NCI-H748 (cell line): Measurements from ENCODE around the gene SASS6.
A peak's percentile ranks its signal among the peaks of the same experiment; 100 is the strongest.
"Not testable (repeated sequence)": the region's sequence is repeated elsewhere in the genome, so short reads cannot be mapped to it uniquely, and the experiment has no call there.

Experiments
- DNase-seq: peaks from one replicate; lab custom pipeline; 2025; ENCODE audit not compliant: unreplicated experiment; lab: John Stamatoyannopoulos, UW

SASS6 gene

DNA sequence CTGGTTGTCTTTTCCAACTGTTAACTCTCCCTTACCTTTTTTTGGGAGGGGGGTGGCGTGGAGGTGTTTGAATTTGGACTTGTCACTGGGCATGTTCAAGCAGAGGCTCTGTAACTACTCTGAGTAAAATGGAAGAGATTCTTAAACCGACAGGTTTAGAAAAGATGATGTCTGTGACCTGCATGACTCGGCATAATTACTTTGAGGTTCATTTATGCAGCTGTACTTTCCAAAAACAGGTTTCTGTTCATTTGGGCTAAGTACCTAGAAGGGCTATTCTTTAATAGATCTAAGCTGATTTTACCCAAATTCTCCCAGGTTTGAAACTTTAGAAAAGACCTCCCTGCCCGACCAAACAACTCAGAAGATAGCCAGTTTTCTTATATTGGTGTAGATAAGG lies 82.6 kb downstream of the SASS6 start:
- DNase-seq: no peak

DNA sequence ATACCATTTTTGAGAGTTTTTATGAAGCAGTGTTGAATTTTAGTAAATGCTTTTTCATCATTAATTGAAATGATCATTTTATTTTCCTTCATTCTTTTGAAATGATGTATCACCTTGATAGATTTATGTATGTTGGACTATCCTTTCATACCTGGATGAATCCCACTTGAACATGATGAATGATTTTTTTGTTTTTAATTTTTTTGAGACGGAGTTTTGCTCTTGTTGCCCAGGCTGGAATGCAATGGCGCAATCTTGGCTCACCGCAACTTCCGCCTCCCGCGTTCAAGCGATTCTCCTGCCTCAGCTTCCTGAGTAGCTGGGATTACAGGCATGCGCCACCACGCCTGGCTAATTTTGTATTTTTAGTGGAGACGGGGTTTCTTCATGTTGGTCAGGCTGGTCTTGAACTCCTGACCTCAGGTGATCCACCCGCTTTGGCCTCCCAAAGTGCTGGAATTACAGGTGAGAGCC lies 85.5 kb downstream of the SASS6 start:
- DNase-seq: not testable (repeated sequence)

DNA sequence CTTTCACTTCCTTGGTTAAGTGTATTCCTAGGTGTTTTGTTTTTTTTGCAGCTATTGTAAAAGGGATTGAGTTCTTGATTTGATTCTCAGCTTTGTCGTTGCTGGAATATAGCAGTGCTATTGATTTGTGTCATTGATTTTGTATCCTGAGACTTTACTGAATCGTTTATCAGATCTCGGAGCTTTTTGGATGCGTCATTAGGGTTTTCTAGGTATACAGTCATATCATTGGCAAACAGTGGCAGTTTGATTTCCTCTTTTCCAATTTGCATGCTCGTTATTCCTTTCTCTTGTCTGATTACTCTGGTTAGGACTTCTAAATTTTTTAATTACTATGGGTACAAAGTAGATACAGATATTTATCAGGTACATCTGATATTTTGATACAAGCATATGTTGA lies 87.5 kb downstream of the SASS6 start:
- no peak for DNase-seq

DNA sequence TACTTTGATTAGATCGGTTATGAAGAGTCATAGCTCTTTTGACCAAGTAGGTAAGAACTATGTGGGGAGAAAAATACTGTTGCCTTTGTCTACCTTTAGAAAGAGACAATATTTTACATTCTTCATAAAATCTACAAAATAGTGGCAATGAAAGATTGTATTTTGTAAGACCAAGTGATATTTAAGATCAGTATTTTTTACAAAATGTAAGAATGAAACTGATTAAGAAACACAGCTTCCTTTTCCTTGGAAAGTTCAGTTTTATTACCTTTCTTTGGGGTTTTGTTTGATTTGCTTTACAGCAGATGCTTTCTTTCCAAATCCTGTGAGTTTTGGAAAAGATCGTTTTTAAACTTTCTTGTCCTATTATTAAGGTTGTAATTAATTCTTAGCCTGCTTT lies 93.1 kb downstream of the SASS6 start:
- DNase-seq: no peak

DNA sequence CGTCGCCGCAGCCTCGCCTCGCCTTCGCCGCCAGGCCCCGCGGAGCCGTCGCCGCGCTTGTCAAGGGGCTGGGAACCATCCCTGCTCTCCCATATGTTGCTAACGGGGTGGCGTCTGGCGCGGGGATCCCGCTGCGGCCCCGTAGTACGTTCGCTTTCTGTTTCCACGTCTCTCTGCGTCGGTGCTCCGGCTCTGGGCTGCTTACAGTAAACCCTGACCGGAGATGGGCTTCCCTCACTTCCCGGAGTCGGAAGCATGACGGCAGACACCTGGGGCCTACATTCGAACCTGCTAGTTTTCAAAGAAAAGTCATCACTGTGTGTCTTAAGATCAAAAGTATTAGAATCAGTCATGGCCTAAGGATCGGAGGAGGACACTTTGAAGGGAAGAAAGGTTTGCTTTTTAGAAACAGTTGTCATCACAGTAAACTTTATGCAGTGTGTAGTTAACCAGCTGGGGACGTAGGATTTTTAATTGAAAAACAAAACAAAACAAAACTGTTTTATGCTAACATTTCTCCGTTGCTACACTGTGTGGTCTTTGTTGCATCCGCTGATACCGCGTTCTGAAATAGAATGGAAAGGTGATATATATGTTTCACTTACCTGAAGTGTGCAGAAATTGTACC lies 94.0 kb downstream of the SASS6 start:
- peak; percentile 74 for DNase-seq

DNA sequence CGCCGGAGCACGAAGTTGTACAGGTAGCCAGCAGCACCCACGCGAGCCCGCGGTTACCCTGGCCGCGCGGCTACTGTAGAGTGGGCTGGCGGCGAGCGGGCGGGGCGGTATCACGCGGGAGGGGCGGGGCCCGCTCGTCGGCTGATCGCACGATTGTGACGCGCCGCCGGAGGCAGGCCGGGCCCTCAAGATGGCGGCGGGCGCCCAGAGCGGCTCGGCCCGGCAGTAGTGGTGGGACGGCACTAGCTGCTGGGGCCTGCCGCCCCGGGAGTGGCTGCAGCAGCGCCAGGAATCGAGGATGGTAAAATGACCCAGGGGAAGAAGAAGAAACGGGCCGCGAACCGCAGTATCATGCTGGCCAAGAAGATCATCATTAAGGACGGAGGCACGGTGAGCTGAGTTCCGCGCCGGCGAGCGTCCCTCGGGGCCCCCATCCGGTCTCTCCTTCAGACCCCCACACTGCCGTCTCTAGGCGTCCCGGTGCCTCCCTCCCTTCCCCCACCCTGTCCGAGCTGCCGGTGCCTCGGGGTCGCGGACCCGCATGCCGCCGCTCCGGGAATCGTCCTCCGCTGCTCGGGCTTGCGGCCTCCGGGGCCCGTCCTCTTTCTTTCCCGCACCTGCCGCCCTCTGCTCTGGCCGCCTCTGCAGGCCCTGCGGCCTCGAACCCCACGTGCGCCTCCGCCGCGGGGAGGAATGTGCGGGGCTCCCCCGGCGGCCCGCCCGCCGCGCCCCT lies 94.6 kb downstream of the SASS6 start:
- DNase-seq: peak; percentile 92

DNA sequence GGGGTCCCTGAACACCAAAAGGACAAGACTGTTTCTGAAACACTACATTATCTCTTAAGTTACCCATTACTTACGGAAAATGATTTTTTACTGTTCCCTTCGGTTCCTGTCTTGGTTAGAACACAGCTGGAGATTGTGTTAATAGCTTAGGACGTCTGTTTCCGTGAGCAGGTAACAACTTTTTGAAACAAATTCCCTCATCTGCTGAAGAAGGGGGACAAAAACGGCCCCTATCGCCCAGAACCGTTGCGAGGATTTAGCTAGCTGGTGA lies 95.1 kb downstream of the SASS6 start:
- DNase-seq: no peak

DNA sequence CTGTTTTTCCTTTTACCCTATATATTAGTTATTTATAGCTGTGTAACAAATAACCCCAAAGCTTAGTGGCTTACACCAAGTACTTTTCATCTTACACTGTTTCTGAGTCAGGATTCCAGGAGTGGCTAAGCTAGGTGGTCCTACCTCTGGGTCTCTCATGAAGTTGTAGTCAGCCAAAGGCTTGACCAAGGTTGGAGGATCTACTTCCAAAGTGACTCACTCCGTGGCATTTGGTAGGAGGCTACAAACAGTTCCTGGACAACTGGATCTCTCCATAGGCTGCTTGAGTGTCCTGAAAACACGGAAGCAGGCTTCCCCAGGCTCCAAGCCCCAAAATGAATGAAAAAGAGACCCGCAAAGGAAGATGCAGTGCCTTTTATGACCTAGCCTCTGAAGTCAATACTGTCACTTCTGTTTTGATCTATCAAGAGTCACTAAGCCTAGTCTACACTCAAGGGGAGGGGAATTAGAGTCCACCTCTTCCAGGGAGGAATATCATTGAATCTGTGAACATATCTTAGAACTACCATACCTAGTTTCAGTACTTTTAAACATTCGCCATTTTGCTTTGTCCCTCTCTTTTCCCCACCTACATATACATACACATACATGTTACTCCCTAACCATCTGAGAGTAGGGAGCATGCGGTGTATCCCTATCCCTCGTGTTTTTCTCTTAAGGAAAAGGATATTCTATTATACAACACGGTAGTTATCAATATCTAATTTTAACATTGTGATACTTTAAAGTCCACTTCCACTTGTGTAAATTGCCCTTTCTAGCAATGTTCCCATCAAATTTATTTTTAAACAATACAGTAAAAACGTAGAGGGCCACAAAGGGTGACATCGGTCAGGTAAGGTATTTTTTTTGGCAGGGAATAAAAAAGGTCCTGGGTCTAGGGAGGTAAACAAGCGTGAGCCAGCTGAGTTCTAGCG lies 95.7 kb downstream of the SASS6 start:
- peak; percentile 51 for DNase-seq

DNA sequence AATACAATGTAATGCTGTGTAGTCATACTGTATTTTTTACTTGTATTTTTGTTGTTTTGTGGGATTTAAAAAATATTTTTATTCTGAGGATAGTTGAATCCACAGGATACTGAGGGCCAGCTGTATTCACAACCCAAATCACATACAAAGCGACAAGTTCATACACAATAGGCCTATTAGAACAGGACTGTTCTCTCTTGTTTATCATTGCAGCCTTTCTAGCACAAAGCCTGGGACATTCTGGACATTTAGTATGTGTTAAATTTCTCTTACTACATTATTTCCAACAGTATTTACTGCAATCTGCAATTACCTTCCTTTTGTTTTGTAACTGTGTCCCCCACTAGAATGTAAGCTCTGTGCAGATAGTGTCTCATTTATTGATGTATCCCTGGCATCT lies 97.5 kb downstream of the SASS6 start:
- no peak for DNase-seq

DNA sequence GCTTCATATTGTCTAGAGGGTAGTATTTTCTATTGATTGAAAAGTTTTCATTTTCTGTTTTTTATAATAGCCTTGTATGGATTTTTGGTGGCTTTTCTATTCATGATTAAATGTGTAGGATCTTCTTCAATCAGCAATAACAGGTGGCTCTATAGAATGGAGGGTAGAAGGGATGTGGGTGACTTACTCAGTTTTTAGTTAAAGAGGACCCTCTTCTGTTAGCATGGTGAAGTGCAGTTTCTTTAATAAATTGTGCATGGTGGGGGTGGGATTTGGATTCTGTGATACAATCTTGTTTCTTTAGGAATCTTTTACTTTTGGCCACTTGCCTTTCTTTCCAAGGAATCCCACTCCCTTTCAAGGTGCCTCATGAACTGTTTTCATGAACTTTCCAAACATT lies 98.3 kb downstream of the SASS6 start:
- peak; percentile 49 for DNase-seq
